ENCODE data around the gene N4BP2.

The N4BP2 gene

DNA sequence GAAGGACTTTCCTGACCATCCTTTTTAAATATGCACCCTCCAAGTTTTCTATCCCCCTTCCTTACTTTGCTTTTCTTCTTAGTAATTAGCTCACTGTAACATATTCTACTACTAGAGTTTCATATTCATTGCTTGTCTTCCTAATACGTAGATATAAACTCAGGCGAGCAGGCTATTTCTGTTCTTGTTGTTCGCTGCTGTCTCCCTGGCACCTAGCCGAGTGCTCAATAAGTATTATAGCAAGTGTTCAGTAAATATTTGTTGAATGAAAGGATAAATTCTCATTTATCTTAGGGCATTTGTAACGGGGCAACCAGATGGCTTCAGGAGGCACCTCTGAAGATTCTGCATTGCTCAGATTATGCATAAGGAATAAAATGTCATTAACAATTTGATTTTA is 133.4 kb downstream of the N4BP2 start:
- ChIA-PET POLR2A (no interaction called here), CTCF (interaction anchor here (0.5 to 0.6 kb wide), 2 partner anchors 57 to 559 kb away, joined by 3 read pairs; no protein-coding TSS in a partner anchor)
- no peaks in the 10 kb centered on the region for H3K9me3 ChIP-seq (ENCODE audit: control insufficient read depth, insufficient read depth, low read depth, low read length)
- no peaks in the 10 kb centered on the region for H3K36me3 ChIP-seq (ENCODE audit: control insufficient read depth in 2 of 2, insufficient read depth in 1 of 2, low read length in 2 of 2)
- H3K4me1 ChIP-seq (ENCODE audit: control insufficient read depth, insufficient read depth, low read length), result no peaks in the 10 kb centered on the region
- H3K27ac ChIP-seq (ENCODE audit: extremely low read depth, low read depth, low read length), result no peak overlapping the region
- no peak for TF ChIP-seq FEZF1 (tag by site-specific recombination; IDR thresholded peaks at IDR 0.05)
- H3K4me3 ChIP-seq (ENCODE audit: low read depth, low read length), result no peak overlapping the region

DNA sequence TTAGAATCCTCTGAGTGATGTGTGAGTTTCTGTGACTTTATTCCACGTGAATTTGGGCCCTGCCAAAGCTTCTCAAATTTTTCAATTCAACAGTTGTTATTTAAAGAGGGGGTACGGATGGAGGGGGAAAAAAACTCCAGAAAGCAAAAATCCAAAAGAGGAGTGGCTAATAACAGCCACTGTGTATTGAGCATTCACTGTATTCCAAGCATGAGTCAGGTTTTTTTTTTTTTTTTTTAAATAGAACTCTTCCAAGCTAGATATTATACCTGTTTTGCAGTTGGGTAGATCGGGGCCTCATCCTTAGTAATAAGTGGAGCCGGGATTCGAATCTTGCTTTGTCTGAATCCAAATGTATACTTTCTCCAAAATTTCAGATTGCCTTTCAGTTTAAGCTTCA is 133.8 kb downstream of the N4BP2 start:
- H3K4me3 ChIP-seq (ENCODE audit: low read depth, low read length), result no peak overlapping the region
- no peaks in the 10 kb centered on the region for H3K36me3 ChIP-seq (ENCODE audit: control insufficient read depth in 2 of 2, insufficient read depth in 1 of 2, low read length in 2 of 2)
- no peaks in the 10 kb centered on the region for H3K9me3 ChIP-seq (ENCODE audit: control insufficient read depth, insufficient read depth, low read depth, low read length)
- H3K4me1 ChIP-seq (ENCODE audit: control insufficient read depth, insufficient read depth, low read length), result no peaks in the 10 kb centered on the region
- TF ChIP-seq, protein P1, sequence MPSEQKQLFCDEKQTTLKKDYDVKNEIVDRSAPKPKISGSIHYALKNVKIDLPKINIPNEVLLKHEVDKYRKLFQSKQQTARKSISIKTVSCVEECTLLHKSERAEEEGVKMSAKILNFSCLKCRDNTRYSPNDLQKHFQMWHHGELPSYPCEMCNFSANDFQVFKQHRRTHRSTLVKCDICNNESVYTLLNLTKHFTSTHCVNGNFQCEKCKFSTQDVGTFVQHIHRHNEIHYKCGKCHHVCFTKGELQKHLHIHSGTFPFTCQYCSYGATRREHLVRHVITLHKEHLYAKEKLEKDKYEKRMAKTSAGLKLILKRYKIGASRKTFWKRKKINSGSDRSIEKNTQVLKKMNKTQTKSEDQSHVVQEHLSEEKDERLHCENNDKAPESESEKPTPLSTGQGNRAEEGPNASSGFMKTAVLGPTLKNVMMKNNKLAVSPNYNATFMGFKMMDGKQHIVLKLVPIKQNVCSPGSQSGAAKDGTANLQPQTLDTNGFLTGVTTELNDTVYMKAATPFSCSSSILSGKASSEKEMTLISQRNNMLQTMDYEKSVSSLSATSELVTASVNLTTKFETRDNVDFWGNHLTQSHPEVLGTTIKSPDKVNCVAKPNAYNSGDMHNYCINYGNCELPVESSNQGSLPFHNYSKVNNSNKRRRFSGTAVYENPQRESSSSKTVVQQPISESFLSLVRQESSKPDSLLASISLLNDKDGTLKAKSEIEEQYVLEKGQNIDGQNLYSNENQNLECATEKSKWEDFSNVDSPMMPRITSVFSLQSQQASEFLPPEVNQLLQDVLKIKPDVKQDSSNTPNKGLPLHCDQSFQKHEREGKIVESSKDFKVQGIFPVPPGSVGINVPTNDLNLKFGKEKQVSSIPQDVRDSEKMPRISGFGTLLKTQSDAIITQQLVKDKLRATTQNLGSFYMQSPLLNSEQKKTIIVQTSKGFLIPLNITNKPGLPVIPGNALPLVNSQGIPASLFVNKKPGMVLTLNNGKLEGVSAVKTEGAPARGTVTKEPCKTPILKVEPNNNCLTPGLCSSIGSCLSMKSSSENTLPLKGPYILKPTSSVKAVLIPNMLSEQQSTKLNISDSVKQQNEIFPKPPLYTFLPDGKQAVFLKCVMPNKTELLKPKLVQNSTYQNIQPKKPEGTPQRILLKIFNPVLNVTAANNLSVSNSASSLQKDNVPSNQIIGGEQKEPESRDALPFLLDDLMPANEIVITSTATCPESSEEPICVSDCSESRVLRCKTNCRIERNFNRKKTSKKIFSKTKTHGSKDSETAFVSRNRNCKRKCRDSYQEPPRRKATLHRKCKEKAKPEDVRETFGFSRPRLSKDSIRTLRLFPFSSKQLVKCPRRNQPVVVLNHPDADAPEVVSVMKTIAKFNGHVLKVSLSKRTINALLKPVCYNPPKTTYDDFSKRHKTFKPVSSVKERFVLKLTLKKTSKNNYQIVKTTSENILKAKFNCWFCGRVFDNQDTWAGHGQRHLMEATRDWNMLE (tag by site-specific recombination; conservative IDR thresholded peaks at IDR 0.05; ENCODE audit: low read depth), result no peak
- TF ChIP-seq HOXC10 (CRISPR knock-in tag; IDR thresholded peaks at IDR 0.05) (no peak), ZNF837 (tag by site-specific recombination; IDR thresholded peaks at IDR 0.05) (no peak), ZNF433 (tag by site-specific recombination; IDR thresholded peaks at IDR 0.05; ENCODE audit: low read depth) (no peak), ZNF48 (tag by site-specific recombination; IDR thresholded peaks at IDR 0.05) (no peak), ZSCAN30 (tag by site-specific recombination; IDR thresholded peaks at IDR 0.05) (no peak), ZNF501 (tag by site-specific recombination; IDR thresholded peaks at IDR 0.05) (no peak), ZNF24 (tag by site-specific recombination; IDR thresholded peaks at IDR 0.05) (no peak), ZNF416 (tag by site-specific recombination; IDR thresholded peaks at IDR 0.05) (no peak), ZNF555 (tag by site-specific recombination; conservative IDR thresholded peaks at IDR 0.05) (no peak), TRIM28 (IDR thresholded peaks at IDR 0.05; ENCODE audit: borderline replicate concordance, low read length) (no peak), YY1 (tag by site-specific recombination; IDR thresholded peaks at IDR 0.05) (no peak), FEZF1 (tag by site-specific recombination; IDR thresholded peaks at IDR 0.05) (no peak)
- TF ChIP-seq, protein P2, sequence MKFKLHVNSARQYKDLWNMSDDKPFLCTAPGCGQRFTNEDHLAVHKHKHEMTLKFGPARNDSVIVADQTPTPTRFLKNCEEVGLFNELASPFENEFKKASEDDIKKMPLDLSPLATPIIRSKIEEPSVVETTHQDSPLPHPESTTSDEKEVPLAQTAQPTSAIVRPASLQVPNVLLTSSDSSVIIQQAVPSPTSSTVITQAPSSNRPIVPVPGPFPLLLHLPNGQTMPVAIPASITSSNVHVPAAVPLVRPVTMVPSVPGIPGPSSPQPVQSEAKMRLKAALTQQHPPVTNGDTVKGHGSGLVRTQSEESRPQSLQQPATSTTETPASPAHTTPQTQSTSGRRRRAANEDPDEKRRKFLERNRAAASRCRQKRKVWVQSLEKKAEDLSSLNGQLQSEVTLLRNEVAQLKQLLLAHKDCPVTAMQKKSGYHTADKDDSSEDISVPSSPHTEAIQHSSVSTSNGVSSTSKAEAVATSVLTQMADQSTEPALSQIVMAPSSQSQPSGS (tag by site-specific recombination; IDR thresholded peaks at IDR 0.05; ENCODE audit: low read depth), result no peak
- TF ChIP-seq, protein P3, sequence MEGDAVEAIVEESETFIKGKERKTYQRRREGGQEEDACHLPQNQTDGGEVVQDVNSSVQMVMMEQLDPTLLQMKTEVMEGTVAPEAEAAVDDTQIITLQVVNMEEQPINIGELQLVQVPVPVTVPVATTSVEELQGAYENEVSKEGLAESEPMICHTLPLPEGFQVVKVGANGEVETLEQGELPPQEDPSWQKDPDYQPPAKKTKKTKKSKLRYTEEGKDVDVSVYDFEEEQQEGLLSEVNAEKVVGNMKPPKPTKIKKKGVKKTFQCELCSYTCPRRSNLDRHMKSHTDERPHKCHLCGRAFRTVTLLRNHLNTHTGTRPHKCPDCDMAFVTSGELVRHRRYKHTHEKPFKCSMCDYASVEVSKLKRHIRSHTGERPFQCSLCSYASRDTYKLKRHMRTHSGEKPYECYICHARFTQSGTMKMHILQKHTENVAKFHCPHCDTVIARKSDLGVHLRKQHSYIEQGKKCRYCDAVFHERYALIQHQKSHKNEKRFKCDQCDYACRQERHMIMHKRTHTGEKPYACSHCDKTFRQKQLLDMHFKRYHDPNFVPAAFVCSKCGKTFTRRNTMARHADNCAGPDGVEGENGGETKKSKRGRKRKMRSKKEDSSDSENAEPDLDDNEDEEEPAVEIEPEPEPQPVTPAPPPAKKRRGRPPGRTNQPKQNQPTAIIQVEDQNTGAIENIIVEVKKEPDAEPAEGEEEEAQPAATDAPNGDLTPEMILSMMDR (tag by site-specific recombination; IDR thresholded peaks at IDR 0.05), result no peak
- TF ChIP-seq, protein P4, sequence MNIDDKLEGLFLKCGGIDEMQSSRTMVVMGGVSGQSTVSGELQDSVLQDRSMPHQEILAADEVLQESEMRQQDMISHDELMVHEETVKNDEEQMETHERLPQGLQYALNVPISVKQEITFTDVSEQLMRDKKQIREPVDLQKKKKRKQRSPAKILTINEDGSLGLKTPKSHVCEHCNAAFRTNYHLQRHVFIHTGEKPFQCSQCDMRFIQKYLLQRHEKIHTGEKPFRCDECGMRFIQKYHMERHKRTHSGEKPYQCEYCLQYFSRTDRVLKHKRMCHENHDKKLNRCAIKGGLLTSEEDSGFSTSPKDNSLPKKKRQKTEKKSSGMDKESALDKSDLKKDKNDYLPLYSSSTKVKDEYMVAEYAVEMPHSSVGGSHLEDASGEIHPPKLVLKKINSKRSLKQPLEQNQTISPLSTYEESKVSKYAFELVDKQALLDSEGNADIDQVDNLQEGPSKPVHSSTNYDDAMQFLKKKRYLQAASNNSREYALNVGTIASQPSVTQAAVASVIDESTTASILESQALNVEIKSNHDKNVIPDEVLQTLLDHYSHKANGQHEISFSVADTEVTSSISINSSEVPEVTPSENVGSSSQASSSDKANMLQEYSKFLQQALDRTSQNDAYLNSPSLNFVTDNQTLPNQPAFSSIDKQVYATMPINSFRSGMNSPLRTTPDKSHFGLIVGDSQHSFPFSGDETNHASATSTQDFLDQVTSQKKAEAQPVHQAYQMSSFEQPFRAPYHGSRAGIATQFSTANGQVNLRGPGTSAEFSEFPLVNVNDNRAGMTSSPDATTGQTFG (tag by site-specific recombination; IDR thresholded peaks at IDR 0.05; ENCODE audit: borderline replicate concordance), result no peak
- TF ChIP-seq, protein P5, sequence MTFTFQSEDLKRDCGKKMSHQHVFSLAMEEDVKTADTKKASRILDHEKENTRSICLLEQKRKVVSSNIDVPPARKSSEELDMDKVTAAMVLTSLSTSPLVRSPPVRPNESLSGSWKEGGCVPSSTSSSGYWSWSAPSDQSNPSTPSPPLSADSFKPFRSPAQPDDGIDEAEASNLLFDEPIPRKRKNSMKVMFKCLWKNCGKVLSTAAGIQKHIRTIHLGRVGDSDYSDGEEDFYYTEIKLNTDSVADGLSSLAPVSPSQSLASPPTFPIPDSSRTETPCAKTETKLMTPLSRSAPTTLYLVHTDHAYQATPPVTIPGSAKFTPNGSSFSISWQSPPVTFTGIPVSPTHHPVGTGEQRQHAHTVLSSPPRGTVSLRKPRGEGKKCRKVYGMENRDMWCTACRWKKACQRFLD (tag by site-specific recombination; IDR thresholded peaks at IDR 0.05), result no peak
- TF ChIP-seq, protein P6, sequence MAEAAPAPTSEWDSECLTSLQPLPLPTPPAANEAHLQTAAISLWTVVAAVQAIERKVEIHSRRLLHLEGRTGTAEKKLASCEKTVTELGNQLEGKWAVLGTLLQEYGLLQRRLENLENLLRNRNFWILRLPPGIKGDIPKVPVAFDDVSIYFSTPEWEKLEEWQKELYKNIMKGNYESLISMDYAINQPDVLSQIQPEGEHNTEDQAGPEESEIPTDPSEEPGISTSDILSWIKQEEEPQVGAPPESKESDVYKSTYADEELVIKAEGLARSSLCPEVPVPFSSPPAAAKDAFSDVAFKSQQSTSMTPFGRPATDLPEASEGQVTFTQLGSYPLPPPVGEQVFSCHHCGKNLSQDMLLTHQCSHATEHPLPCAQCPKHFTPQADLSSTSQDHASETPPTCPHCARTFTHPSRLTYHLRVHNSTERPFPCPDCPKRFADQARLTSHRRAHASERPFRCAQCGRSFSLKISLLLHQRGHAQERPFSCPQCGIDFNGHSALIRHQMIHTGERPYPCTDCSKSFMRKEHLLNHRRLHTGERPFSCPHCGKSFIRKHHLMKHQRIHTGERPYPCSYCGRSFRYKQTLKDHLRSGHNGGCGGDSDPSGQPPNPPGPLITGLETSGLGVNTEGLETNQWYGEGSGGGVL (tag by site-specific recombination; IDR thresholded peaks at IDR 0.05), result no peak
- TF ChIP-seq, protein P7, sequence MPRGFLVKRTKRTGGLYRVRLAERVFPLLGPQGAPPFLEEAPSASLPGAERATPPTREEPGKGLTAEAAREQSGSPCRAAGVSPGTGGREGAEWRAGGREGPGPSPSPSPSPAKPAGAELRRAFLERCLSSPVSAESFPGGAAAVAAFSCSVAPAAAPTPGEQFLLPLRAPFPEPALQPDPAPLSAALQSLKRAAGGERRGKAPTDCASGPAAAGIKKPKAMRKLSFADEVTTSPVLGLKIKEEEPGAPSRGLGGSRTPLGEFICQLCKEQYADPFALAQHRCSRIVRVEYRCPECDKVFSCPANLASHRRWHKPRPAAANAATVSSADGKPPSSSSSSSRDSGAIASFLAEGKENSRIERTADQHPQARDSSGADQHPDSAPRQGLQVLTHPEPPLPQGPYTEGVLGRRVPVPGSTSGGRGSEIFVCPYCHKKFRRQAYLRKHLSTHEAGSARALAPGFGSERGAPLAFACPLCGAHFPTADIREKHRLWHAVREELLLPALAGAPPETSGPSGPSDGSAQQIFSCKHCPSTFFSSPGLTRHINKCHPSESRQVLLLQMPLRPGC (tag by site-specific recombination; IDR thresholded peaks at IDR 0.05), result no peak
- no peak overlapping the region for H3K27ac ChIP-seq (ENCODE audit: extremely low read depth, low read depth, low read length)
- ChIA-PET POLR2A (no interaction called here), CTCF (interaction anchor here (0.5 to 0.6 kb wide), 2 partner anchors 57 to 559 kb away, joined by 3 read pairs; no protein-coding TSS in a partner anchor)

All from HEK293 (cell line).